ENCODE data around the gene ACBD7.

The ACBD7 gene

DNA sequence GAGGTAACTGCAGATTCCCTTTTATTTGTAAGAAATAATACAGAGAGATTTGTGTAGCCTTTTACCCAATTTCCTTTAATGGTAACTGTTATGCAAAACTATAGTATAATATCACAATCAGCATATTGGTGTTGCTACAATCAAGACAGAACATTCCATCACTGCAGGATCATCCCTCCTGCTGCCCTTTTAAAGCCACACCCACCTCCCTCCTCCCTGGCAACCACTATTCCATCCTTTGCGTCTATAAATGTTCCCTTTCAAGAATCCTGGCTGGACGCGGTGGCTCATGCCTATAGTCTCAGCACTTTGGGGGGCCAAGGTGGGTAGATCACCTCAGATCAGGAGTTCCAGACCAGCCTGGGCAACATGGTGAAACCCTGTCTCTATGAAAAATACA, 13.2 kb downstream of the ACBD7 start:
- H4K20me1 ChIP-seq (ENCODE audit: insufficient read depth) = no peaks in the 10 kb centered on the region
- no peaks in the 10 kb centered on the region for H3K27me3 ChIP-seq (ENCODE audit: insufficient read depth, low read depth)
- no peaks in the 10 kb centered on the region for H3K36me3 ChIP-seq (ENCODE audit: insufficient read depth)
- no peaks in the 10 kb centered on the region for H3K4me1 ChIP-seq (ENCODE audit: low read depth, poor library complexity, severe bottlenecking)
- H3K4me3 ChIP-seq (IDR thresholded peaks at IDR 0.05; ENCODE audit: insufficient read depth, low read depth, low read length) = no peak overlapping the region
- no peaks in the 10 kb centered on the region for H3K79me2 ChIP-seq (ENCODE audit: insufficient read depth, low read depth)
- no peak overlapping the region for H3K4me2 ChIP-seq
- TF ChIP-seq, protein P1, sequence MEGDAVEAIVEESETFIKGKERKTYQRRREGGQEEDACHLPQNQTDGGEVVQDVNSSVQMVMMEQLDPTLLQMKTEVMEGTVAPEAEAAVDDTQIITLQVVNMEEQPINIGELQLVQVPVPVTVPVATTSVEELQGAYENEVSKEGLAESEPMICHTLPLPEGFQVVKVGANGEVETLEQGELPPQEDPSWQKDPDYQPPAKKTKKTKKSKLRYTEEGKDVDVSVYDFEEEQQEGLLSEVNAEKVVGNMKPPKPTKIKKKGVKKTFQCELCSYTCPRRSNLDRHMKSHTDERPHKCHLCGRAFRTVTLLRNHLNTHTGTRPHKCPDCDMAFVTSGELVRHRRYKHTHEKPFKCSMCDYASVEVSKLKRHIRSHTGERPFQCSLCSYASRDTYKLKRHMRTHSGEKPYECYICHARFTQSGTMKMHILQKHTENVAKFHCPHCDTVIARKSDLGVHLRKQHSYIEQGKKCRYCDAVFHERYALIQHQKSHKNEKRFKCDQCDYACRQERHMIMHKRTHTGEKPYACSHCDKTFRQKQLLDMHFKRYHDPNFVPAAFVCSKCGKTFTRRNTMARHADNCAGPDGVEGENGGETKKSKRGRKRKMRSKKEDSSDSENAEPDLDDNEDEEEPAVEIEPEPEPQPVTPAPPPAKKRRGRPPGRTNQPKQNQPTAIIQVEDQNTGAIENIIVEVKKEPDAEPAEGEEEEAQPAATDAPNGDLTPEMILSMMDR (conservative IDR thresholded peaks at IDR 0.05; ENCODE audit: low read depth, low read length) = no peak
- H3K27ac ChIP-seq = no peak overlapping the region
- no peak overlapping the region for H3K9ac ChIP-seq
- H2AFZ ChIP-seq (ENCODE audit: low read depth) = no peak overlapping the region

DNA sequence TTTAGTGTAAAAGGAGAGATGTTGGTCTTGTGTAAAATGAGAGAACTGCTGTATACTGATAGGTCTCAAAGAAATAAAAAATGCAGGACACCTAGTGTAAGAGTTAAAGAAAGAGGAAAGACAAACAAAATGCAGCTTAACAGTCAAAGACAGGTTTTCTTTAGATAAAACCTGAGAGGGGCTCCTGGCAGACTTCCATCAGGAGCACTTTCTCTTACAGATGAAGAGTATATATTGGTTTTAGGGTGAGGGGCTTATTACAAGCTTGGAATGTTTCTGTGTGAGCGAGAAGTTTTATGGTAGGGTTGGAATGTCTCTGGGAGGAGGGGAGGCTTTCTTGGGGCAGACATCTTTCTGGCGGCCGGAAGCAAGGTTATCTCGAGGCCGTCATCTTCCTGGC, 16.2 kb downstream of the ACBD7 start:
- no peaks in the 10 kb centered on the region for H3K36me3 ChIP-seq (ENCODE audit: insufficient read depth)
- H3K4me2 ChIP-seq = no peak overlapping the region
- no peak overlapping the region for H3K27ac ChIP-seq
- H3K27me3 ChIP-seq (ENCODE audit: insufficient read depth, low read depth) = no peaks in the 10 kb centered on the region
- no peak overlapping the region for H3K4me3 ChIP-seq (IDR thresholded peaks at IDR 0.05; ENCODE audit: insufficient read depth, low read depth, low read length)
- no peak overlapping the region for H2AFZ ChIP-seq (ENCODE audit: low read depth)
- H3K4me1 ChIP-seq (ENCODE audit: low read depth, poor library complexity, severe bottlenecking) = no peaks in the 10 kb centered on the region
- H3K9ac ChIP-seq = no peak overlapping the region
- TF ChIP-seq, protein P1 (conservative IDR thresholded peaks at IDR 0.05; ENCODE audit: low read depth, low read length) = no peak
- no peaks in the 10 kb centered on the region for H3K79me2 ChIP-seq (ENCODE audit: insufficient read depth, low read depth)
- H4K20me1 ChIP-seq (ENCODE audit: insufficient read depth) = no peaks in the 10 kb centered on the region

DNA sequence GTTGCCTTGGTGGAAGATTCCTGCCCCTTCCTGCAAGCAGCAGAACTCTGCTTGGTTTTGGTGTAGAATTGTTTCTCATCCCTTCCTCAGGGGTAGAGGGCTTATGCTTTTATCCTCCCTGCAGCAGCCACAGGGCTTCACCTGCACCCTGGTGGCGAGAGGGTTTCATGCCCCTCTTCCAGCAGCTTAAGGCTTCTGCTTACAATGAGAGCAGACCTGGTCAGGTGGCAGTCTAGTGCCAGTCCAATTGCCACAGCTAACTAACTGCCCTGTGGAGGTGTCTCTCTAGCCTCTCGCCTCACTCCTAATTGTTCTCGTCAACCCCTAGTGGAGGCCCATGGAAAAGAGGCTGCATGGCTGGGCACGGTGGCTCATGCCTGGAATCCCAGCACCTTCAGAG, 19.3 kb downstream of the ACBD7 start:
- Histone ChIP-seq H3K9ac (no peak overlapping the region), H3K27ac (no peak overlapping the region), H4K20me1 (ENCODE audit: insufficient read depth) (no peaks in the 10 kb centered on the region), H3K79me2 (ENCODE audit: insufficient read depth, low read depth) (no peaks in the 10 kb centered on the region), H3K4me2 (no peak overlapping the region), H3K27me3 (ENCODE audit: insufficient read depth, low read depth) (no peaks in the 10 kb centered on the region), H3K4me1 (ENCODE audit: low read depth, poor library complexity, severe bottlenecking) (no peaks in the 10 kb centered on the region), H3K36me3 (ENCODE audit: insufficient read depth) (no peaks in the 10 kb centered on the region), H2AFZ (ENCODE audit: low read depth) (no peak overlapping the region), H3K4me3 (IDR thresholded peaks at IDR 0.05; ENCODE audit: insufficient read depth, low read depth, low read length) (no peak overlapping the region)
- TF ChIP-seq, protein P1 (conservative IDR thresholded peaks at IDR 0.05; ENCODE audit: low read depth, low read length) = no peak

DNA sequence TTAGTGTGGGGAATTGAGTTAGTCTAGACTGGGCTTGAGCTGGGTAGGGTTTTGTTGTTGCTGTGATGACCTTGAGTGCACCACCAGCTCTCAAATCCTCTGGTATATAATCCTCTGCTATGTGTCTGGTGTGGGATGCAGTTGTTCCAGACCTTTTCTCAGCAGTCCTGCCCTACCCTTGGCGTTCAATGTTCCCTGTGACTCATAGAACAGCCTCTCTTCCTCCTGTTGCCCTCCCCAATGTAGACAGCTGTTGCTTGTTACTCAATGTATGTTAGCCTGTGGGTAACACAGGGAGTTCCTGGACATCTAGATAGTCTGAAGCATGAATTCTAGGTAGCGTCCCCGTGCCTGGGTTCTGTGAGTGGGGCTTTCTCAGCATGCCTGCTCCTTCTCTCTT, 19.8 kb downstream of the ACBD7 start:
- no peak overlapping the region for H3K27ac ChIP-seq

More for the DNA sequence above, 19.8 kb downstream of the ACBD7 start:
- Histone ChIP-seq H3K4me3 (IDR thresholded peaks at IDR 0.05; ENCODE audit: insufficient read depth, low read depth, low read length) (no peak overlapping the region), H3K4me1 (ENCODE audit: low read depth, poor library complexity, severe bottlenecking) (no peaks in the 10 kb centered on the region), H2AFZ (ENCODE audit: low read depth) (no peak overlapping the region), H3K27me3 (ENCODE audit: insufficient read depth, low read depth) (no peaks in the 10 kb centered on the region), H3K9ac (no peak overlapping the region), H4K20me1 (ENCODE audit: insufficient read depth) (no peaks in the 10 kb centered on the region), H3K36me3 (ENCODE audit: insufficient read depth) (no peaks in the 10 kb centered on the region), H3K4me2 (no peak overlapping the region), H3K79me2 (ENCODE audit: insufficient read depth, low read depth) (no peaks in the 10 kb centered on the region)
- TF ChIP-seq, protein P1 (conservative IDR thresholded peaks at IDR 0.05; ENCODE audit: low read depth, low read length) = no peak
